SU-DHL-6 (cell line): ENCODE measurements around the gene CMKLR1.

Experiments used
- CTCF ChIP-seq: fragments of 200-600 bp; sonication (generic); IDR thresholded peaks from one replicate; pipeline ENCODE4 v1.5.1; 2017; ENCODE audit warnings: antibody characterized with exemption, mild to moderate bottlenecking, low read length, moderate library complexity; ENCODE audit not compliant: insufficient read depth, poor library complexity, severe bottlenecking
- EZH2phosphoT487 ChIP-seq: fragments of 200-600 bp; sonication (generic), shearing (Covaris generic); conservative IDR thresholded peaks from 2 replicates; pipeline ENCODE4 v1.6.1; 2018; ENCODE audit warnings: mild to moderate bottlenecking, antibody characterized with exemption, low read length, moderate library complexity, mixed read lengths

GRCh38 chr12:108284163-108284562 lies 54.9 kb downstream of the CMKLR1 start:
- TF ChIP-seq CTCF (no peak), EZH2phosphoT487 (no peak)
